IPS-18c (cell line): ENCODE measurements around the gene BCORL1.

Source experiments
- H3K4me3 ChIP-seq: 2 replicates; pipeline ENCODE4 v1.7.0; 2013; ENCODE audit warnings: low read depth, mild to moderate bottlenecking, low read length, moderate library complexity; ENCODE audit not compliant: insufficient read depth
- H3K9me3 ChIP-seq: one replicate; pipeline ENCODE4 v1.6.1; 2013; ENCODE audit warnings: mild to moderate bottlenecking, low read length, moderate library complexity; ENCODE audit not compliant: control insufficient read depth, insufficient read depth

Gene BCORL1, protein sequence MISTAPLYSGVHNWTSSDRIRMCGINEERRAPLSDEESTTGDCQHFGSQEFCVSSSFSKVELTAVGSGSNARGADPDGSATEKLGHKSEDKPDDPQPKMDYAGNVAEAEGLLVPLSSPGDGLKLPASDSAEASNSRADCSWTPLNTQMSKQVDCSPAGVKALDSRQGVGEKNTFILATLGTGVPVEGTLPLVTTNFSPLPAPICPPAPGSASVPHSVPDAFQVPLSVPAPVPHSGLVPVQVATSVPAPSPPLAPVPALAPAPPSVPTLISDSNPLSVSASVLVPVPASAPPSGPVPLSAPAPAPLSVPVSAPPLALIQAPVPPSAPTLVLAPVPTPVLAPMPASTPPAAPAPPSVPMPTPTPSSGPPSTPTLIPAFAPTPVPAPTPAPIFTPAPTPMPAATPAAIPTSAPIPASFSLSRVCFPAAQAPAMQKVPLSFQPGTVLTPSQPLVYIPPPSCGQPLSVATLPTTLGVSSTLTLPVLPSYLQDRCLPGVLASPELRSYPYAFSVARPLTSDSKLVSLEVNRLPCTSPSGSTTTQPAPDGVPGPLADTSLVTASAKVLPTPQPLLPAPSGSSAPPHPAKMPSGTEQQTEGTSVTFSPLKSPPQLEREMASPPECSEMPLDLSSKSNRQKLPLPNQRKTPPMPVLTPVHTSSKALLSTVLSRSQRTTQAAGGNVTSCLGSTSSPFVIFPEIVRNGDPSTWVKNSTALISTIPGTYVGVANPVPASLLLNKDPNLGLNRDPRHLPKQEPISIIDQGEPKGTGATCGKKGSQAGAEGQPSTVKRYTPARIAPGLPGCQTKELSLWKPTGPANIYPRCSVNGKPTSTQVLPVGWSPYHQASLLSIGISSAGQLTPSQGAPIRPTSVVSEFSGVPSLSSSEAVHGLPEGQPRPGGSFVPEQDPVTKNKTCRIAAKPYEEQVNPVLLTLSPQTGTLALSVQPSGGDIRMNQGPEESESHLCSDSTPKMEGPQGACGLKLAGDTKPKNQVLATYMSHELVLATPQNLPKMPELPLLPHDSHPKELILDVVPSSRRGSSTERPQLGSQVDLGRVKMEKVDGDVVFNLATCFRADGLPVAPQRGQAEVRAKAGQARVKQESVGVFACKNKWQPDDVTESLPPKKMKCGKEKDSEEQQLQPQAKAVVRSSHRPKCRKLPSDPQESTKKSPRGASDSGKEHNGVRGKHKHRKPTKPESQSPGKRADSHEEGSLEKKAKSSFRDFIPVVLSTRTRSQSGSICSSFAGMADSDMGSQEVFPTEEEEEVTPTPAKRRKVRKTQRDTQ (N-terminal part only)

DNA sequence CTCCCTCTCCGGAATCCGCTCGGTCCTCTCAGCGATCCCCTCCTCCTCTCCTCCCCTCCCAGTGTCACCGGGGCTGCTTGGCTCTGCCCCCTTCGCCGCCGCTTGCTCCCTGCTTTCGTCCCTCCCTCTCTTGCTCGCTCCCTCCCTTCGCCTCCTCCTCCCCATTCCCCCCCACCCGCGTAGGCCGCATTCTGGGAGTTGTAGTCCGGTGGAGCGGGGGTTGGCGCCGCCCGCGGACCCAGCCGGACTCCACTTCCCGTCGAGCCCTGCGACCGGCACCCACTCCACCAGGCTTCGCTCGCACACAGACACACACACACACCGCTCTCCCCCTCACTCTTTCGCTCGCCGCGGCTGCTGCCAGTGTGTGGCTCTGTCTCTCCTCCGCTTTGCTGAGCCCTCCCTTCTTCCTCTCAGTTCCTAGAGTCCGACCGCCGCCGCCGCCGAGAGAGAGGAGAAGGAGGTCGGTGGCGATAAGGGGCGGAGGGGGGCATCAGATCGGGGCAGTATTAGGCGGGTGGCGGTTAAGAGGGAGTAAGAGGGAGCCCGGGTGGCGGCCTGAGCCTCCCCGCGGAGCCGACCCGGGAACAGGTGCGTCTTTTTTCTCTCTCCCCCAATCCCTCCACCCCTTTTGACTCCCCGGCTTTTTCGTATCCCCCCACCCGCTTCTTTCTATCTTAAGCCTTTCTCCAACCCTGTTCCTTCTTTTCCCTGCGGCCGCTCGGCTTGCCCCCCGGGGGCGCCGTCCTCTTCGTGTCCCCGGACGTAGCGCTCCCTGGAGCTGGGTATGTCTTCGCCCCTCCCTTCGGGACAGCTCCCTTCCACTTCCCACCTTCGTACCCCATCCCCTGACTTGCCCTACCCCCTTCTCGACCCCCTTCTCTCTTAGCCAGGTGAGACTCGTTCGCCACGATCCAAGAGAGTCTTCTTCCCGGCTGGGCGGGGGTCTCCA, at the start of gene BCORL1:
BCORL1 (plus strand) TSS at position 336 of the 952 bp plus-strand sequence. CDS start 22,597 bp downstream, outside the sequence.
- Histone ChIP-seq H3K9me3 (peaks cover 6% of the 10 kb centered on the region), H3K4me3 (peak within 1 kb of the TSS; percentile 47)

DNA sequence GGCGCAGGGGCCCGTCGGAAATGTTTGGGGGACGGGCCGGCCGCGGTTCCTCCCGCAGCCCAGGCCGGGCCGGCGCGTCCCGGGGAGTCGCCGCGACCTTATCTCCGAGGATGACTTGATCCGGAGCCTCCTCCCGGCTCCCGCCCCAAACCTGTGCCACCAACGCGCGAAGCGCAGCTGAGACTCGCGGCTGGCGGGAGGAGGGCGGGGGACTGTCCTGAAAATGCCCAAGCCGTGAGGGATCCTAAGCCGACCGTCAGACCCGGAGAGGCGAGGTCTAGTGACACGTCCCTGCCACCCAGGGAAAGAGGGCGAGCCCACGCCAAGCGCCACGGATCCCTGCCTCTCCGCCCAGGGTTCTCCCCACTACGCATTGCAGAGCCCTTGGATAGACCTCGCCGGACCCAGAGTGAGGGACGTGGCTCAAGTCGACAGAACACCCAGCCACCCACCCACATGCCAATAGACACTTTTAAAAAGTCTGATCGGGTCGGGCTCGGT, 49.6 kb upstream of the BCORL1 start:
- peak overlapping the region; percentile 38; the same call in 1 of the 2 replicates for H3K4me3 ChIP-seq
- H3K9me3 ChIP-seq = peaks cover 13% of the 10 kb centered on the region

DNA sequence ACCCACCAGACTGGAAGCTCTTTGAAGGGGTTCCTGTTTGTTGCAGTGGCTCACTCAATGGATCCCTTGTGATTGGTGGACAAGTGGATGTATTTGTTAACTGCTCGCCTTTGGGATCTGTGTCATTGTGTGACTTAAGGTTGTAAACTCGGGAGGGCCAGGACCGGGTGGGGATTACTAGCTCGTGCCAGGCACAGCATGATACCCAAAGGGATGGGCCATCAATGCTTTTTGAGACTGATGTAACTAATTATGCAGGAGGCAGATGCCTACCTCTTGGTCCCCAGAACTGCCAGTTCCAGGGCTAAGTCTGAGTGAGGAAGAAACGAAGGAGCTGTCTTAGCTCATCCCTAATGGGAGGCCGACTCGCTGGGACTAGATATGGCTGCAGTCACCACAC, 48.7 kb upstream of the BCORL1 start:
- 0 out of 2 replicates have a peak overlapping the region, but pooled peaks have one; percentile 10 for H3K4me3 ChIP-seq

DNA sequence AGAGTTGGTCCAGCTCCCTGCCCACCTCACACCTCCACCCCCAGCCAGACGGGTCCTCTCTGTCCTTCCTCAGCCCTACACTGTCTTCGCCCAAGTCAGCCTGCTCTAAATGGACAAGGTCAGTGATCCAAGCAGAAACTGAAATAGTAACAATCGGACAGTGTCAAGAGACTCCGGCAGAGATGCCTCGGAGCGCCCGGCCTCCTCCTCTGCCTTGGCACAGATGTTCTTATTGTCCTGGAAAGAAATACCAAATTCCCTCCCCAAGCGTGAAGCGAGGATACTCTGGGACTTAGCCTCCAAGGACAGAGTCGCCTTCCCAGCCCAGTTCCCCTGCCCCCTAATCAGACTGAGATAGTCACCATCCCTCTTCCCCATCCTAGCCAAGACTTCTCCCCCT, 48.0 kb upstream of the BCORL1 start:
- H3K4me3 ChIP-seq = 0 out of 2 replicates have a peak overlapping the region, but pooled peaks have one; percentile 3
- H3K9me3 ChIP-seq = peaks cover 15% of the 10 kb centered on the region

More for the DNA sequence above, 48.7 kb upstream of the BCORL1 start:
- H3K9me3 ChIP-seq = peaks cover 13% of the 10 kb centered on the region

DNA sequence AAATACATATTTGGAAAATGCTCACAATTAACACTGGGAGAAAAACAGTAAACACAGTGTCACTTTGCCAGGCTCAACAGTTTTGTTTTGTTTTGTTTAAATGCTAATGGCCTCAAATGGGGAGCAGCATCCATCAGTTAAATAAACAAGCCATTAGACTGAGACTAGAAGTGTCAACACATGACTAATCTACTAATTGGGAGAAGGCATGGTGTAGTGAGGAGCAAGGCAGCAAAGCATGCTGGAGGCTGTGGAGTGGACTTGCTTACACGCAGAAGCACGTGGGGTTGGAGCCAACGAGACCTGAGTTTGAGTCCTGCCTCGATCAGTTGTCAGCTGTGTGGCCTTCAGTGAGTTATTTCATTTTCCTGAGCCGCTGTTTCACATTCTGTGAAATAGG, 47.5 kb upstream of the BCORL1 start:
- no peak overlapping the region for H3K4me3 ChIP-seq
- H3K9me3 ChIP-seq = peaks cover 19% of the 10 kb centered on the region

DNA sequence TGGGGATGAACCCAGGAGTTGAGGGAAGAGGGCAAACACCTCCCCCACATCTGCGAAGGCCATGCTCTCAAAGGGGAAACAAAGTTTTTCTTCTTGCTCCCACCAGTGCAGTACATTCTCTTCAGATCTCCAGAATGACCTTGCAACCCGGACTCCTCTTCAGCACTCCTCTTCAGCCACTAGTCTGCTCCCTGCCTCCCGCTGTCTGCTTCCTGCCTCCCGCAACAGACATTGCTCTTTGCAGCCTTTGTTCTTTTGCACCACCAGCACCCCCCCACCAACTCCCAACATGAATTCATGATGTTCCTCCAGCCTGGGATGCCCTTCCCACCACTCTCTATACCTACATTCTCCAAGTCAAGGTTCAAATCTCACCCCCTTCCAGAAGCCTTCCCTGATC, 44.4 kb upstream of the BCORL1 start:
- Histone ChIP-seq H3K9me3 (peaks cover 17% of the 10 kb centered on the region), H3K4me3 (no peak overlapping the region)

DNA sequence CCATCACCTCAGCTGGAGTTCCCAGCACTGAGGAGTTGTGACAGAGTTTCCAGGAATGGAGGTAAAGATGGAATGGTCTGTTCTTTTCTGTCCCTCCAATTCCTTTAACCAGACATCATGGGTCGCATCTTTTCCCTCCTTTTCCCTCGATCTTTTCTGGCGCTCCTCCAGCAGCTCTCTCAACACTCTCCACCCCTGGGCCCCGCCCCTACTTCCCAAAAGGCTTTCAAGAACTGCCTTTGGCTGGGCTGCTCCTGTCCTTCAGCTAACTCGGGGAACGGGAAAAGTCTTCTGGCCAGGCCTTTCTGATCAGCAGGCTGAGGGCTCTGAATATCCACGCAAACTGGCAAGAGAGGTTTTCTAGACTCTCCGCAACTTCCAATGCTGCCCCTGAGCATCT, 42.4 kb upstream of the BCORL1 start:
- peaks cover 17% of the 10 kb centered on the region for H3K9me3 ChIP-seq
- H3K4me3 ChIP-seq = no peak overlapping the region

DNA sequence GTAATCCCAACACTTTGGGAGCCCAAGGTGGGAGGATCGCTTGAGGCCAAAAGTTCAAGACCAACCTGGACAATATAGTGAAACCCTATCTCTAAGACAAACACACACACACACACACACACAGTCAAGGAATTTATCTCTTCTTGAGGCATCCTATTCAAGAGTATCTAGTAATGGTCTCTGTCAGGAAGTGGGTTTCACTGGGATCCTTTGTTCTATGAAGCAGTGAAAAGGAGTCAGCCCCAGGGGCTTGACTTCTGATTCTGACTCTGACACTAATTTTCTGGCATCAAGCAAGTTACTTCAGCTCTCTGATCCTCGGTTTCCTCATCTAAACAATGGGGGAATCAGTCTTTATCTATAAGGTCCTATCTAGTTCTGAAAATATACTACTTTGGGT, 41.7 kb upstream of the BCORL1 start:
- Histone ChIP-seq H3K4me3 (no peak overlapping the region), H3K9me3 (peaks cover 22% of the 10 kb centered on the region)

DNA sequence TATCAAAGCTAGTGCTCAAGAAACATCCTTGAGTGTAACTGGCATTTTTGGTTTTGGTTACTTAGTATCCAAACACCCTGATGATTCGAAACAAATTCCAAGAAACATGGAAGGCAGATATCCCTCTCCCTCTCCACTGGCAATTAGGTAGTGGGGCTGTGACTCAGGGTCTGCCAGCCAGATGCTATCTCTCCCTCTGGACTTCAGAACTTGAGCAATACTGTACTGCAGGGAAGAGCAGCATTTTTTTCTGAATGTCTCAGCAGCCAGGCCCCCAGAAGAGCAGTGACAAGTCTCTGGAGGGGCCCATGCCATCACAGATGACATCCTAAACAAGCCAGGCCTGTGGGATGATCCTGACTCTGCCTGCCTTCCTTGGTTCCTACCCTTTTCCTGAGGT, 37.3 kb upstream of the BCORL1 start:
- H3K4me3 ChIP-seq = no peak overlapping the region
- H3K9me3 ChIP-seq = peaks cover 14% of the 10 kb centered on the region

DNA sequence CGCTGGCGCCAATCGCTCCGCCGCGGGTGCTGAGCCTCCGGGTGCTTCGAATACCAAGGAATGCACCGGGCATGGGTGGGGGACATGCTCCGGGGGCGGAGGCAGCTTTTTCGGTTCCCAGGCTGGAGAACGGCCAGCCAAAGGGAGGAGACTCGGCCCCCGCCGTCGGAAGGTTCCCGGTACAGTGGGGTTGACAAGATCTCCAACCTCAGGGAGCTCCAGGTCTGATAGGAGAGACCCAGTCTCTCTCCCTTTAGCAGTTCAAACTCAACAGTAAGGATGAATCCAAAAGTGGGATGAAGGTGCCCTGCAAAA, 29.1 kb upstream of the BCORL1 start:
- Histone ChIP-seq H3K9me3 (peaks cover 6% of the 10 kb centered on the region), H3K4me3 (peak overlapping the region; percentile 44)

DNA sequence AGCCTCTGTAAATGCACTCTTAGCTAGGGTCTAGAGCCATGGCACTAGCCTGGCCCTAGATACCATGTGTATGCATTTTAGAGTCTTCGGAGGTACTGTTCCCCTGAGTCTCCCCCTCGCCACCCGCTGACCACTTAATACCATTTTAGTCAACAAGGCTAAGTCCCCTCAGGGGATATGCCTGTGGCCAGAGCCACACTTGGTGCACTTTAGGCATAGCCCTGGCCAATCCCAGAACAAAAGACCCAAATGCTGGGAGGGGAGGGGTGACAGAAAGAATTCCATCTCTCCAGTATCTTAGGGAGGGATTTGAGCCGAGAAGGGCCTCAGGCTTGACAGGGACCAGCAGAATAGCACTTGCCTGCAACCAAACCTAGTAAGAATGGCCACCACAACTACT, 28.6 kb upstream of the BCORL1 start:
- H3K9me3 ChIP-seq = peaks cover 6% of the 10 kb centered on the region
- no peak overlapping the region; the same call in 1 of the 2 replicates for H3K4me3 ChIP-seq

DNA sequence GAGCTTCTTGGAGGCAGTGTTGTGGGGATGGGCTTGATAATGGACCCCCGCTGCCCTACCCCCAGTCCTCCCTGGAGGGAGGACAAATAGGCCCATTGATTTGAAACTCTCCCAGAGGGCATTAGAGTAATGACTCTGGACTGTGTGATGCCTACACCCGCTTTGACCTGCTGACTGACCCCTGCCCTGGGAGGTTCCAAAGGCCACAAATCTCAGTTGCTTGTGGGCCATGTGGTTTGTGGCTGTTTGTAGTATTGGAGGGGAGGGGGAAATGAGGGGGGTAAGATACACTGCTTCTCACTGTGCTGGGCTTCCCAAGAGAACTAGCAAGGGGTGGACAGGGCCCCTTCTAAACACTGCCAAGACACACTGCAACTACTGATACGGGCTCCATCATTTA, 27.6 kb upstream of the BCORL1 start:
- H3K9me3 ChIP-seq = peaks cover 6% of the 10 kb centered on the region
- H3K4me3 ChIP-seq = no peak overlapping the region

DNA sequence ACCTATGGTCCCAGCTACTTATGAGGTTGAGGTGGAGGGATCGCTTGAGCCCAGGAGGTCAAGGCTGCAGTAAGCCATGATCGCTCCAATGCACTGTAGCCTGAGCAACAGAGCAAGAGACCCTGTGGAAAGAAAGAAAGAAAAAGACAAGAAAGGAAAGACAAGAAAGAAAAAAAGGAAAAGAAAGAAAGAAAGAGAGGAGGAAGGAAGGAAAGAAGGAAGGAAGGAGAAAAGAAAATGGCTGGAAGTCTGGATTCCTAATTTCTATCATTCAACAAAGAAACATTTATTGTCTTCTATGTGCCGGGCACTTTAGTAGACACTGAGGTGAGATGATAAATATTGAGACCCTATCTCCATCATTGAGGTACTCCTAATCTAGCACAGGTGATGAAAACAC, 26.8 kb upstream of the BCORL1 start:
- H3K9me3 ChIP-seq = peaks cover 6% of the 10 kb centered on the region
- no peak overlapping the region for H3K4me3 ChIP-seq

DNA sequence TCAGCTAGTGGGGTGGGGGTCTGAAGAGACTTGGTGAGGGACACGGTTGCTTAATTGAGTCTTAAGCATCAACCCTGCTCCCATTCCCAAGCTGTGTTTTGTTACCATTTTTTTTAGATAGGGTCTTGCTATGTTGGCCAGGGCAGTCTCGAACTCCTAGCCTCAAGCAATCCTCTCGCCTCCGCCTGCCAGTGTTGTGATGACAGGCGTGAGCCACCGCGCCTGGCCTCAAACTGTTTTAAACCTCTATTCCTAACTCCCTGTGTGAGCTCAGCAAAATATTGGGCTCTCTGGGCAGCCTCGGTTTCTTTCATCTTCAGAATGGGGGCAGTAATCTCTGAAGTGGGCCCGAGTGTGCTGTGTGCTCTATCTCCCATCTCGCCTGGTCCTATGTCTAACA, 26.3 kb upstream of the BCORL1 start:
- Histone ChIP-seq H3K4me3 (peak overlapping the region; percentile 9; the same call in 1 of the 2 replicates), H3K9me3 (peaks cover 6% of the 10 kb centered on the region)

DNA sequence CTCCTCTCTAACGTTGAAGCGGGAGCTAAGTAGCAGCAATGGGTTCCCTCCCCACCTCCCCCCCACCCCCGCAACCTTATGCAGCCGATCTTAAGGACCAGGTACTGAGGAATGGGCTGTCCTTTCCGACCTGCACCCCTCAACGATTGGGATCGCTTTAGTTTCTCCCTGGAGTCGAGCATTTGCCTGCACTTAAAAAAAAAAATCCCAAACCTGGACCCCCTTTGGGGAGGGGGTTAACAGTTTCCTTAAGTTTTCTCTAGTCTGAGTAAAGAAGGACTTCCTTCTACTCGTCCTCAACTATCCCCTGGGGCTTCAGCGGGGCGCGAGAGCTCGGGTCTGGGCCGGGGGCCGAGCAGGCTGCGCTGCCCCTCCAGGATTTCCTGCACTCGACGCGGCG, 25.7 kb upstream of the BCORL1 start:
- peak overlapping the region; percentile 36; the same call in 1 of the 2 replicates for H3K4me3 ChIP-seq

More for the DNA sequence above, 25.7 kb upstream of the BCORL1 start:
- peaks cover 6% of the 10 kb centered on the region for H3K9me3 ChIP-seq
